H1 (cell line): ENCODE data around the gene POLR2F. TPM values are rescaled to one million over a fixed set of nuclear protein-coding genes. Genes with fewer than 3 reads are reported as not detected.

Source experiments
- CHD1 ChIP-seq: IDR thresholded peaks from 2 replicates; pipeline ENCODE4 v1.6.1; 2012; ENCODE audit warnings: low read depth, low read length, improper control_type of control experiment
- HDAC6 ChIP-seq: IDR thresholded peaks from one replicate; pipeline ENCODE4 v1.7.1; 2012; ENCODE audit warnings: low read depth, mild to moderate bottlenecking, inconsistent platforms, low read length, moderate library complexity
- KDM5A ChIP-seq: fragments of 200-600 bp; IDR thresholded peaks from 2 replicates; pipeline ENCODE4 v1.7.1; 2012; ENCODE audit warnings: mild to moderate bottlenecking, low read length, inconsistent platforms, mixed read lengths
- NANOG ChIP-seq: IDR thresholded peaks from 2 replicates; pipeline ENCODE4 v1.6.1; 2011; ENCODE audit warnings: low read length, low read depth, mild to moderate bottlenecking, inconsistent platforms; ENCODE audit not compliant: insufficient read depth, poor library complexity, severe bottlenecking
- RNF2 ChIP-seq: fragments of 200-900, 300-1000 bp; sonication (generic); IDR thresholded peaks from 2 replicates; pipeline ENCODE4 v1.7.1; 2016; ENCODE audit warnings: borderline replicate concordance, low read depth, mild to moderate bottlenecking, antibody characterized with exemption, low read length; ENCODE audit not compliant: poor library complexity, severe bottlenecking; ENCODE audit errors: missing control alignments
- TAF1 ChIP-seq: IDR thresholded peaks from 2 replicates; pipeline ENCODE4 v1.6.1; 2011; ENCODE audit warnings: mild to moderate bottlenecking, low read depth, low read length
- TBP ChIP-seq: IDR thresholded peaks from 2 replicates; pipeline ENCODE4 v1.6.1; 2011; ENCODE audit warnings: low read depth, low read length, improper control_type of control experiment
- YY1 ChIP-seq: IDR thresholded peaks from 2 replicates; pipeline ENCODE4 v1.6.1; 2011; ENCODE audit warnings: low read depth, mild to moderate bottlenecking, low read length
- polyA plus RNA-seq, 7 experiments: library from polyadenylated mRNA; depleted of rRNA in 3 of 7; stranded (reverse) in 5 of 7; unstranded in 2 of 7; fragments of >200 nt in 5 of 7; fragments of 200-250 nt in 2 of 7; gene quantifications; 1 replicate in 5 of 7; 2 replicates in 1 of 7; 4 replicates in 1 of 7; pipeline versions ENCODE4 v1.2.1 to v1.2.3, GENCODE V29; 2011 to 2013; ENCODE audit warnings: missing spikeins in 2 of 7, mixed read lengths in 2 of 7
- total RNA-seq: library from RNA; stranded (reverse); fragmentation: NEBNext Ultra II Directional; extraction: Animal tissue kit (Norgen Biotek cat#: 25700); gene quantifications from 2 replicates; pipeline ENCODE4 v1.2.1, GENCODE V29; 2021

The POLR2F gene
- total and polyA plus RNA-seq, 2 of the 8 experiments (the other 6 are each of a cell fraction or from before 2014, with no cell fraction given) = 150 to 176 TPM

GRCh38 chr22:37926771-37927636 lies 26.5 kb upstream of the POLR2F start (continued):
- TF ChIP-seq HDAC6 = no peak
- TF ChIP-seq NANOG = no peak
- TF ChIP-seq KDM5A = no peak
- TF ChIP-seq RNF2 = no peak
- TF ChIP-seq YY1 = no peak
- no peak for TF ChIP-seq CHD1
- TF ChIP-seq TAF1 = no peak
- TF ChIP-seq TBP = no peak
